ENCODE measurements around the gene PRKCA. TPM values are rescaled to one million over a fixed set of nuclear protein-coding genes. Genes with fewer than 3 reads are reported as not detected.
A peak's percentile ranks its signal among the peaks of the same experiment; 100 is the strongest.
"Not testable (repeated sequence)": the region's sequence is repeated elsewhere in the genome, so short reads cannot be mapped to it uniquely, and the experiment has no call there.

PRKCA gene
- total RNA-seq, 2 donors from 2014 or later, result 6.5 to 6.6 TPM

DNA sequence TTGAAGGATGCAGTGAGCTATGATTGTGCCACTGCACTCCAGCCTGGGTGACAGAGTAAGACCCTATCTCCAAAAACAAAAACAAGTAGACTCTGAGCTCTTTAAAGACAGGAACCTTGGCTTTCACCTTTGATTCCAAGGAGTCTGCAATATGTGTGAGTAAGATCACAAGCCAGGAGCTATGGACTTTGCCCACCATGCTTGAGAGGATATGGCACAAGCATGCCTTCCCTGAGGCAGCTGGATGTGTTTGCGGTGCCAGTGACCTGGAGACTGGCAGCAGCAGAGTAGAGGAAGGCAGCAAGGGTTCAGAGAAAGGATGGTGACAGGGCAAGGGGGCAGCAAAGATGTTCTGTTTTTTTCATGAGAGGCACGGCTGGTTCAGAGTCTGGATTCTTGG is 14.5 kb upstream of the PRKCA start:
- Histone ChIP-seq H3K9me3 (no peaks in the 10 kb centered on the region), H3K4me1 (no peaks in the 10 kb centered on the region), H3K27ac (no peak overlapping the region), H3K36me3 (replicated peaks in 1 of 2; ENCODE audit: insufficient read depth in 1 of 2, low read depth in 2 of 2) (no peaks in the 10 kb centered on the region), H3K4me3 (no peak overlapping the region), H3K27me3 (no peaks in the 10 kb centered on the region)
- 45 to 64% methylated on average over 2 of the region's 2 CpGs for WGBS, 2 donors
- TF ChIP-seq POLR2A (IDR thresholded peaks at IDR 0.05), result no peak
- TF ChIP-seq, protein P1, sequence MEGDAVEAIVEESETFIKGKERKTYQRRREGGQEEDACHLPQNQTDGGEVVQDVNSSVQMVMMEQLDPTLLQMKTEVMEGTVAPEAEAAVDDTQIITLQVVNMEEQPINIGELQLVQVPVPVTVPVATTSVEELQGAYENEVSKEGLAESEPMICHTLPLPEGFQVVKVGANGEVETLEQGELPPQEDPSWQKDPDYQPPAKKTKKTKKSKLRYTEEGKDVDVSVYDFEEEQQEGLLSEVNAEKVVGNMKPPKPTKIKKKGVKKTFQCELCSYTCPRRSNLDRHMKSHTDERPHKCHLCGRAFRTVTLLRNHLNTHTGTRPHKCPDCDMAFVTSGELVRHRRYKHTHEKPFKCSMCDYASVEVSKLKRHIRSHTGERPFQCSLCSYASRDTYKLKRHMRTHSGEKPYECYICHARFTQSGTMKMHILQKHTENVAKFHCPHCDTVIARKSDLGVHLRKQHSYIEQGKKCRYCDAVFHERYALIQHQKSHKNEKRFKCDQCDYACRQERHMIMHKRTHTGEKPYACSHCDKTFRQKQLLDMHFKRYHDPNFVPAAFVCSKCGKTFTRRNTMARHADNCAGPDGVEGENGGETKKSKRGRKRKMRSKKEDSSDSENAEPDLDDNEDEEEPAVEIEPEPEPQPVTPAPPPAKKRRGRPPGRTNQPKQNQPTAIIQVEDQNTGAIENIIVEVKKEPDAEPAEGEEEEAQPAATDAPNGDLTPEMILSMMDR (IDR thresholded peaks at IDR 0.05), result no peak
- ATAC-seq (no peak), DNase-seq (peak in 1 of 4 donors; percentile 12)
- intact Hi-C loops (cut with DNase I), result no loop called here

DNA sequence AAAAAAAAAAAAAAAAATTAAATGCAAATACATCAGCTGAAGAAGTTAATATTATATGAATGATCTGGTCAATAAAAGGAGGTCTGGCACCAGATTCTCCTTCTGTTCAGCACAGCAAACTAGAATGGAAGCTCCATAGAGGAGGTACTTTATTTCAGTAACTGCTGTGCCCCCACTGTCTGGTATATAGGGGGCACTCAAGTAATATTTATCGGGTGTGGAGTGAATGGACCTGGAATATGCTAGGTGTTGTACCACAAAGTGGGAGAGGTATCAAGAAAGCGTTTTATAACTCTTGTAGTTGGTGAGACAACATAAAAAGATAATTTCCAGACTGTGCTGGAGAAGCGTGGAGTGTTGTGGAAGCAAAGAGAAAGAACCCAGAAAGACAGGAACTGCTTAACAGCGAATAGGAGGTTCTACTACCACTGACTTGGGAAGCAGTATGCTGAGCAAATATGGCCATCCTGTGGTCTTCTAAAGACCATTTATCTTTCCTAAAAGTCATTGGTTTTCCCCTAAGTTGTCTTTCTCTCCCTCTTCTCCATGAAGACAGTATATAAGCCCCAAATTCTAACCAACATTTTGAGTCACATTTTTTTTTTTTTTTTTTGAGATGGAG is 12.2 kb upstream of the PRKCA start:
- intact Hi-C loops (cut with DNase I), result no loop called here
- no peak overlapping the region for H3K4me3 ChIP-seq
- no peak for DNase-seq
- WGBS, 2 donors, result 53 to 68% methylated on average over 4 of the region's 4 CpGs
- no peak for ATAC-seq
- no peaks in the 10 kb centered on the region for H3K4me1 ChIP-seq
- no peak for TF ChIP-seq POLR2A (IDR thresholded peaks at IDR 0.05)
- TF ChIP-seq, protein P1 (IDR thresholded peaks at IDR 0.05), result peak in 4 of 7 experiments; percentile 16 to 57 (median 39)
- no peaks in the 10 kb centered on the region for H3K36me3 ChIP-seq (replicated peaks in 1 of 2; ENCODE audit: insufficient read depth in 1 of 2, low read depth in 2 of 2)
- no peaks in the 10 kb centered on the region for H3K27me3 ChIP-seq
- H3K27ac ChIP-seq, result no peak overlapping the region
- H3K9me3 ChIP-seq, result no peaks in the 10 kb centered on the region

DNA sequence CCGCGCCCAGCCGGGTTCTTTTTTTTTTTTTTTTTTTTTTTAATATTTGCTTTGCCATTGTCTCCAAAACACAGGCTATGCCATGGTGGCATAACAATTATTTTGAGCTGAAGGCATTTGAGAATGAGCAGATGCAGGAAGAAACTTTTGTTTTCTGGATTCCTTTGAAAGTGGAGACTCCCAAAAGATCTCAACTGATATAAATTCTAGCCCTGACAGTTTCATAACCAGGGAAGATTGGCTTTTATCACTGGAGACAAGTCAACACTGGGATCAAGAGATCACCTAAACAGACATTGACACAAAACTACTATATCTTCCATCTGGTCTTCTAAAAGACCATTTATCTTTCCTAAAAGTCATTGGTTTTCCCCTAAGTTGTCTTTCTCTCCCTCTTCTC is 10.1 kb upstream of the PRKCA start:
- no peaks in the 10 kb centered on the region for H3K9me3 ChIP-seq
- no peak for DNase-seq
- TF ChIP-seq POLR2A (IDR thresholded peaks at IDR 0.05), result no peak
- TF ChIP-seq, protein P1 (IDR thresholded peaks at IDR 0.05), result no peak
- no peak overlapping the region for H3K27ac ChIP-seq
- H3K4me1 ChIP-seq, result no peaks in the 10 kb centered on the region
- intact Hi-C loops (cut with DNase I), result no loop called here
- no peaks in the 10 kb centered on the region for H3K27me3 ChIP-seq
- WGBS, 2 donors, result 98% methylated on average over 3 of the region's 3 CpGs; no CpG with 5 or more reads in 1 of the 2 donors
- no peak for ATAC-seq
- H3K4me3 ChIP-seq, result no peak overlapping the region
- no peaks in the 10 kb centered on the region for H3K36me3 ChIP-seq (replicated peaks in 1 of 2; ENCODE audit: insufficient read depth in 1 of 2, low read depth in 2 of 2)

DNA sequence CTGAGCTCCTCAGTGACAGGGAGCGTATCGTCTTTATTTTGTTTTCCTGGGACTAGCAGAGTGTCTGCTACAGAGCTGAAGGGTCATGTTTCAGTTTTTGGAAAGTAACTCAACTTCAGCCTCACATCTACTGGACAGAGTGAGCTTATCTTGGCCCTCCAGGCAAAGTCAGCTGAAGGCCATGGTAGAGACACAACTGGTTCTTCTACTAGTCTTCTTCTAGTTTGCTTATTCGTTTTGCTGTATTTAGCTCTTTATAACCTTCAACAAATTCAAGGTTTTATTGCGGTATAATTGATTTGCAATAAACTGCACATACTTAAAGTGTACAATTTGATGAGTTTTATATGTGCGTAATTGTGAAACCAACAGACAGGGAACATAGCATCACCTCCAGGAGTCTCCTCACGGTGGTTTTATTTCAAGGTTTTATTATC is 6.1 kb upstream of the PRKCA start:
- Histone ChIP-seq H3K36me3 (replicated peaks in 1 of 2; ENCODE audit: insufficient read depth in 1 of 2, low read depth in 2 of 2) (no peaks in the 10 kb centered on the region), H3K27ac (no peak overlapping the region), H3K9me3 (no peaks in the 10 kb centered on the region), H3K27me3 (no peaks in the 10 kb centered on the region), H3K4me3 (no peak overlapping the region), H3K4me1 (peaks cover under 1% of the 10 kb centered on the region)
- TF ChIP-seq POLR2A (IDR thresholded peaks at IDR 0.05), result no peak
- TF ChIP-seq, protein P1 (IDR thresholded peaks at IDR 0.05), result no peak
- no peak for DNase-seq
- WGBS, 2 donors, result 77 to 78% methylated on average over 6 of the region's 6 CpGs
- no peak for ATAC-seq
- intact Hi-C loops (cut with DNase I), result no loop called here

DNA sequence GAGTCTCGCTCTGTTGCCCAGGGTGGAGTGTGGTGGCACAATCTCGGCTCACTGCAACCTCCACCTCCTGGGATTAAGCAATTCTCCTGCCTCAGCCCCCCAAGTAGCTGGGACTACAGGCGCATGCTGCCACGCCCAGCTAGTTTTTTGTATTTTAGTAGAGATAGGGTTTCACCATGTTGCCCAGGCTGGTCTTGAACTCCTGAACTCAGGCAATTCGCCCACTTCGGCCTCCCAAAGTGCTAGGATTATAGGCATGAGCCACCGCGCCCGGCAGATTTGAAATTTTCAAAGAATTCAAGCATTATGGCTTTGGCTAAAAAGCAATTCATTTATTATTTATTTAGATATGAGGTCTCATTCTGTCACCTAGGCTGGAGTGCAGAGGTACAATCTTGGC is 5.0 kb upstream of the PRKCA start:
- WGBS, 2 donors, result 92 to 95% methylated on average over 9 of the region's 9 CpGs
- ATAC-seq; H3K36me3 ChIP-seq (replicated peaks in 1 of 2; ENCODE audit: insufficient read depth in 1 of 2, low read depth in 2 of 2); H3K27ac ChIP-seq; H3K4me1 ChIP-seq; H3K27me3 ChIP-seq; intact Hi-C loops (cut with DNase I); H3K4me3 ChIP-seq; H3K9me3 ChIP-seq; DNase-seq: not testable (repeated sequence)
